Hematopoietic multipotent progenitor cell treated with erythropoietin and hydrocortisone succinate and interleukin-3 and kit ligand, for 15 days (in vitro differentiated cells): ENCODE results near the gene SPOCD1.
"Not testable (repeated sequence)": the region's sequence is repeated elsewhere in the genome, so short reads cannot be mapped to it uniquely, and the experiment has no call there.

Experiments
- DNase-seq: peaks from one replicate; pipeline ENCODE4 v3.0.0-alpha.2; 2015; ENCODE audit warnings: low spot score

SPOCD1 gene

DNA sequence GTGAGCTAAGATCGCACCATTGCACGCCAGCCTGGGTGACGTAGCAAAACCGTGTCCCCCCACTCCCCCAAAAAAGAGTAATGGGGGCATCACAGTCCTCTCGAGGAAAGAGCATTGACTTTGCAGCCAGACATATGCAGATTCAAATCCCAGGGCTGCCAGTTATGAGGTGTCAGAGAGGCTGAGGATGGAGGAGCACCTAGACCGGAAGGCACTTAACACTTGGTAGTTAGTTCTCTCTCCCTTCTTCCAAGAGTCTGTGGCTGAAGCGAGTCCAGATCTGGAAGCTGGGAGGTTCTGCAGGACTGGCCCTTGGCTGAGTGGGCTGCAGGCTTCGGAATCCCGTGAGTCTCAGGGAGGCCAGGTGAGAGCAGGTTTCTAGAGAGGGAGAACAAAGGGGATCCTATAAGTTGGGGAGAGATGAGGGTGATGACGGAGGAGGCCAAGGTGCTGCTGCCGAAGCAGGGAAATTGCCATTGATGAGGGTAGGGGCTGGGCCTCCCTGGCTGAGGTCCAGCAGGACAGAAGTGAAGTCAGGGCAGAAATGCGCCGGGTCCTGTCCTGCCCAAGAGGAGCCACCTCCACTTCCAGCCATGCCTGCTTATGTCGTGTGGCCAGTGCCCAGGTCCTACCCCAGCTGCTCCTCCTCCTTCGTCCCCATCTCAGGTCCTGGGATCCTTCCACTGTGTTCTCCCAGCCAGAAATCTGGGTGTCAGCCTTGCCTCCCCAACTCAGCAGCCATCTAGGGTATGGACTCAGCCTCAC, 13.3 kb upstream of the SPOCD1 start:
- DNase-seq, result no peak

DNA sequence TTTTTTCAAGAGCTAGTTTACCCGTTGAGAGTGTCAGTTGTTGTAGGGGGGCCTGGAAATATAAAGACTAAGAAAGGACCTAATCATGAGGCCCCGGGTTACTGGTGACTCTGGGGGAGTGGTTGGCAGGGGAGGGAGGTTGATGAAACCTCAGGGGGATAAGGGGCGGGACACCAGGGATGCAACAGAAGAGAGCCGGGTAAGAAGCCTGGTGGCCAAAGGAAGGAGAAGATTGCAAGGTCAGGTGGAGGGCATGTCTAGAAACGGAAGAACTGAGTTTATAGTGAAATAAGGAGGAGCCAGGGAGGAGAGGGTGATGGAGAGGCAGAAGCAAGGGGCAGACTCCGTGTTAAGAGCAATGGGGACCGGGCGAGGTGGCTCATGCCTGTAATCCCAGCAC, 12.5 kb upstream of the SPOCD1 start:
- peak; percentile 38 for DNase-seq

DNA sequence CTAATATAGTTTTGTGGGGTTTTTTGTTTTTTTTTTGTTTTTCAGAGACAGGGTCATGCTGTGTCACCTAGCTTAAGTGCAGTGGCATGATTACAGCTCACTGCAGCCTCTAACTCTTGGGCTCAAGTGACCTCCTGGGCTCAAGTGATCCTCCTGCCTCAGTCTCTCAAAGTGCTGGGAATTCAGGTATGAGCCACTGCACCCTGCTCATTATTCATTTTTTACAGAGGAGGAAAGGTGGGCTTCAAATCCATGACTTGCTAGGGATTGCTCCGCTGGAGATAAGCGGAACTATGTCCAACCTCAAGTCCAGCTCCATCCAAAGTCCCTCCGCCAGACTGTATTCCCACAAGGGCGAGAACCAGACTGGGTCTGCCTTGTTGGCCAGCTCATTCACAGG, 8.0 kb upstream of the SPOCD1 start:
- no peak for DNase-seq

DNA sequence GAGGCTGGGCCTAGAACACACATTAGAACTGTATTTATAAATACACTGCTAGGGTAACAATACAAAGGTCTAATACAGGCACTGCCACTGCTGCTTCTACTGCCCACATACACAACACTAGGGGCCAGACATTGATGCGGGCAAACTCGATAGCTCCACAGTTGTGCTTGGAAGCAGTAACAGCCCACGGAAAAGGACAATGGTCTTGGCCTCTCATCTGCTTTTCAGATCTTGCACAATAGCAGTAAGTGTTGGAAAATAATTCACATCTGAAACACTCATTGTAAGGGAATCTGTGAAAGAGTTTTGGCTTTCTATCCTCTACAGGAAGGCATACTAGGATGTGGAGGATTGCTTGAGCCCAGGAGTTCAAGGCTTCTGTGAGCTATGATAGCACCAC, 6.9 kb upstream of the SPOCD1 start:
- DNase-seq, result no peak

DNA sequence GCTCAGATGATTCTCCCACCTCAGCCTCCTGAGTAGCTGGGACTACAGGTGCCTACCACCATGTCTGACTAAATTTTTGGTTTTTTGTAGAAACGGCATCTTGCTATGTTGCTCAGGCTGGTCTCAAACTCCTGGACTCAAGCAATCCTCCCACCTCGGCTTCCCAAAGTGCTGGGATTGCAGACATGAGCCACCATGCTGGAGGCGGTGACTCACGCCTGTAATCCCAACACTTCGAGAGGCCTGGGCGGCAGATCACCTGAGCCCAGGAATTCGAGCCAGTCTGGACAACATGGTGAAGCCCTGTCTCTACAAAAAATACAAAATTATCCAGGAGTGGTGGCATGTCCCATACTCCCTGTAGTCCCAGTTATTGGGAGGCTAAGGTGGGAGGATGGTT, 4.4 kb upstream of the SPOCD1 start:
- DNase-seq, result not testable (repeated sequence)

DNA sequence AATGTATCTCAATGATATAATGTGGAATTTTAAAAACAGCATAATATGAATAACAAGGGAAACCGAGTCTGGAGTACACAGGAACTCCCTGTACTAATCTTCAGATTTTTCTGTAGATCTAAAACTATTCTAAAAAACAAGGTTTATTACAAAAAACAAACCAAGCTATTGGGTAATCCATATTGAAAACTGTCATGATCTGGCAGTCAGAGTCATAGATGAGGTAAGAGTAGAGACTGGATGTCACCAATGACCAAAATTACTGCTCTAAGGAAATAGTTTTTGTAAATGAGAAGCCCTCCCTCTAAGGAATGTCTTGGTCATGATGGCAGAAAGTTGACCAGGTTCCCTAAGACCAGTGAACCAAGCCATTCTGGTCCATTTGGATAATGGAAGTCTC, 2.4 kb upstream of the SPOCD1 start:
- no peak for DNase-seq

DNA sequence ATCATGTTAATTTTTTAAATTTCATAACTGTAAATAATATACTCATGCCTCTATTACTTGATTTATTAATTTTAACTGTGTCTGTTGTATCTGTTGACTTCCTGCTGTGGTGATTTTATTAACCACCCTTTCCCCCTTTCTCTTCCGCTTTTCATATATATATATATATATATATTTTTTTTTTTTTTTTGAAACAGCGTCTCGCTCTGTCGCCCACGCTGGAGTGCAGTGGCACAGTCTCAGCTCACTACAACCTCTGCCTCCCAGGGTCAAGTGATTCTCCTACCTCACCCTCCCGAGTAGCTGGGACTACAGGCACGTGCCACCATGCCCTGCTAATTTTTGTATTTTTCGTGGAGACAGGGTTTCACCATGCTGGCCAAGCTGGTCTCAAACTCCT, 1.1 kb upstream of the SPOCD1 start:
- DNase-seq, result not testable (repeated sequence)

DNA sequence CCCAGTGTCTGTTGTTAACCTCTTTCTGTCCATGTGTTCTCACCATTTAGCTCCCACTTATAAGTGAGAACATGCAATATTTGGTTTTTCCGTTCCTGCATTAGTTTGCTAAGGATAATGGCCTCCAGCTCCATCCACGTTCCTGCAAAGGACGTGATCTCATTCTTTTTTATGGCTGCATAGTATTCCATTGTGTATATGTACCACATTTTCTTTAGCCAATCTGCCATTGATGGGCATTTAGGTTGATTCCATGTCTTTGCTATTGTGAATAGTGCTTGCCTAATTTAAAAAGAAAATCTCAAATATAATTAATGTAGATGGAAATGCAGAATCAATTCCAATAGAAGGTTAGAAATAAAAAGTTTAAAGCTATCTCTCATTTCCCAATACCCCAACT, 679 bp upstream of the SPOCD1 start:
- DNase-seq, result not testable (repeated sequence)

DNA sequence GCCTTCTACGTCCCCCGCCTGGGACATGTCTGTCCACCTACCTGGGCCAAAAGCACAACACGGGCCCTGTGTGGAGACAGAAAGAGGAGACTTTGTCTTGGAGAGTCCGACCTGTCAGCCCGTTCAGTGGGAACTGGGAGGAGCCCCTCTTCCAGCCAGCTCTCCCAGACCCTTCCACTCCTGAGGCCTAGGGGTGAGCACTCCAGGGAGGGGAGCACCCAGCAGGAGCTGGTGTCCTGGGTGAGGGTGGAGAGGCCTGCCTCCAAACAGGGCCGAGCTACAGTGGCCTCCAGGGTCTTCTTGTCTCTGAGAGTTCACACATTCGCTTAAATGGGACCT, 546 bp downstream of the SPOCD1 start:
- DNase-seq, result no peak

DNA sequence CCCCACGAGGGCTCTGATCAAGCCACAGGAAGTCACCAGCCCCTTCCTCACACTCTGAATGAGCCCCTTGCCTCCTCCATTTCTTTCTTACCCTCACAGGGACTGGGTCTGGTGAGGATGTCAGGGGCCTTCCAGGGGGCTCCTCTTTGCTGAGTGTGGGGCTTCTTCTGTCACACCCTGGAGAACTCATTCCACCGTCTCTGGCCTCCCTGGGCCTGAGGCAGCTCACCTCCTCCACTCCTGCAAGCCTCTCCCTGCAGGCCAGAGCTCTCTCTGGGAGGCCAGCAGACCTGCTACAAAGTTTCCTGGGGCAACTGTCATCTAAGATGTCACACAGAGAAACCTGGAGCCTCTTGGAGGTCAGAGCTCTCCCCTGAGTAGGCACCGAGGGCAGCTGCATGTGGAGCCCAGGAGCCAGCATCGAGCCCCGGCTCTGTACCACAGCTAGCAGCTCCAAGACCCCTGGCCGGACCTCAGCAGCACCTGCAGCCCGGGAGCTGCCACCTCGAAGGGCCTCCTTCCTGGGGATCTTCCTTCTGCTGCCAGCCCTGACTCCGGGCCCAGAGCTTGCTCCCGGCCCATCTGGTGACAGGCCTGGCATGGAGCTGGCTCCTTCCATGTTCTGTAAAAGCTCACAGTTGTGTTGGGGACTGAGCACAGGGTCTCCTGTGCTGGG, 1.1 kb downstream of the SPOCD1 start:
- DNase-seq, result no peak

DNA sequence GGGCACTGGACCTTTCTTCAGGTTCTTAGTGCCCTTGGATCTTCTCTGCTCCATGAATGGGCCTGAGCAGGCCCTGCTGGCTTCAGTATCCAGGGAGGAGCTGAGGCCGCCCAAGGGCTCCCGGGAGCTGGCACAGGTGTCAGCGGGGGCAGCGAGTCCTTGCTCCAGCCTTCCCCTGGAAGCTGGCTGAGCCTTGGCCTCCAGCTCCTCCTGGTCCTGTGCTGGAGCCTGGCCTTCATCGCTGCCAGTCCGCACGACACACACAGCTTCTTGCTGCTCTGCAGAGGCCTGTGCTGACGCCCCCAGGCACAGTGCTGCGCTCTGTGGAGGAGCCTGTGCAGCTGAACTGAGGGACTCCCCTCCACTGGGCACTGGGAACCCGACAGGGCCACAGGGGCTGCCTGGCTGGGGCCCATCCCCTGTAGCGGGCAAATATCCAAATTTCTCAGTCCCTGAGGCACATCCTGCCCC, 1.7 kb downstream of the SPOCD1 start:
- no peak for DNase-seq

DNA sequence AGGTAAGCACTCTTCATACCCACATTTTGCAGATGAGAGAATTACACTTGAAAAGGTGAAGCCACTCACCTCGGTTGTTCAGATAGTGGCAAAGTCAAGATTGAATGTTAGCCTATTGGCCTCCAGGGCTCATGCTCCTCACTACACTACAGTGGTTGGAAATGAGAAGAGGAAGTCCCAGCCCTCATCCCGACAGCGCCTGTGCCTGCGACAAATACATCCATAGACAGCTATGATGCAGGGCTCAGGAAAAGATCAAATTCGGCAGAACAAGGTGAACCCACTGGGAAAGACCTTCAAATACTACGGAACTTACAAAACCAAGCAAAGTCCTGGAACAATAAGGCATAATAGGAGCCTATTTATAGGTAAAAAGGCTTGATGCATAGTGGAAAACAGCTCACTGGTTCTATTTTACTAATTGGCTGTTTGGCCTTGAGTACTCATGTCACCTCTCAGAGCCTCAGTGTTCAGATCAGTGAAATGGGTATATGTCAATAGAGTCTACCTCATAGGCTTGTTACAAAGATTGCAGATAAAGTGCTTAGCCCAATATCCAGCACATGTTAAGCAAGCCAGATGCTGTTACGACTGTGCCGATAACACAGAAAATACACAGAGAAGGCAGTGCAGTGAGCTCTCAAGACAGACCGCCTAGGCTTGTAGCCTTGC, 3.5 kb downstream of the SPOCD1 start:
- no peak for DNase-seq

DNA sequence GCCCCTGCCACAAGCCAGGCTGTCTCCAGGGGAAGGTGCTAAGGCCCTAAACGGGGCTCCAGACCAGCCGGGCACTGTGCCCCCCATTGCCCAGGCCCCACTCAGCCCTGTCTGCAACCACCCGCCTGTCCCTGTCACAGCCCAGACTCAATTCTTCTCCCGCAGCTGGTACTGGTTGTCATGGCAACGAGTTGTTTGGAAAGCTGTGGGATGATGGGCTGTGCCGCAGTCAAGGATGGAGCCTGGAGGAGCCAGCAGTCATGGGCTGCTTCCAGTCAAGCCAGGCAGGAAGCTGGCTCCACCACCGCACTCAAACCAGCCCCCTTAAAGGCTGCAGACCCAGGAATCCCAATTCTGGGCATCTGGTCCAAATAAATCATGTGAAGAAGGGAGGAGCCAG, 4.2 kb downstream of the SPOCD1 start:
- no peak for DNase-seq

DNA sequence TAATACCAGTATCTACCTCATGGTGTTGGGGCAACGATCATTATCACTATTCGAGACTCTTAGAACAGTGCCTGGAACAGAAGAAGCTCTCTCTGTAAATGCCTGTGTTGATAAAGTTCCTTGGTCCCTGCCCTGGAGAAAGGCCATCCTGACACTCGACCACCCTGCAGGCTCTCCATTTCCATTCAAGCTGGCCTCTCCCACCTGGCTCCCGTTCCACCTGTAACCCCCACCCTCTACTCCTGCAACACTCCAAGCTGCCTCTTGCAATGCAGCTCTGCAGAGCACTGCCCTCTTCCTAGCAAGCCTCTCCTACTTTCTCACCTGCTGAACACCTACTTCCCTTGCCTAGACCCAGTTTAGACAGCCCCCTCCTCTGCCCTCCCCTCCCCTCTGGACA, 6.1 kb downstream of the SPOCD1 start:
- DNase-seq, result no peak

DNA sequence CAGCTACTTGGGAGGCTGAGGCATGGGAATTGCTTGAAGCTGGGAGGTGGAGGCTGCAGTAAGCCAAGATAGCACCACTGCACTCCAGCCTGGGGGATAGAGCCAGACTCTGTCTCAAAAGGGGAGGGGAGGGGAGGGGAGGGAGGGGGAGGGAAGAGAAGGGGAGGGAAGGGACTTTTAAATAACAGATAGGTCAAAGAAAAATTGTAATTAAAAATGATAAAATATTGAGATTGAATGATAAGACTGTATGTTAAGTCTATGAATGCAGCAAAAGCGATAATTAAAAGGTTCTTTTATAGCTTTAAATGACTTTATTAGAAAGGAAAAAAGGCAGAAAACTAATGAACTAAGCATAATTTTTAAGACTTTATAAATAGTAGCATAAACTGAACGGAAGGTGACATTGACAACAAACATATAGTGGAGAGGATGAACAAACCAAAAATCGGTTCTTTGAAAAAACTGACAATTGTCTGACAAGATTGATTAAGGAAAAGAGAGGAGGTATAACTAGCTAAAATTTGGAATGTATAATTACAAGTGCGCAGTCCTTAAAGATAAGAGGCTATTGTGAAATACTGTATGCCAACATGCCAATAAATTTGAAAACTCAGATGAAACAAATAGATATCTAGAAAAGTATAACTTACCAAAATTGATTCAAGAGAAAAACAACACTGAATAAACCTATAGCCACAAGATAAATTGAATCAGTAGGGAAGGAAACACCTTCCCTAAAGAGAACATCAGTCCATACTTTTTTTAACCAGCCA, 8.4 kb downstream of the SPOCD1 start:
- no peak for DNase-seq

DNA sequence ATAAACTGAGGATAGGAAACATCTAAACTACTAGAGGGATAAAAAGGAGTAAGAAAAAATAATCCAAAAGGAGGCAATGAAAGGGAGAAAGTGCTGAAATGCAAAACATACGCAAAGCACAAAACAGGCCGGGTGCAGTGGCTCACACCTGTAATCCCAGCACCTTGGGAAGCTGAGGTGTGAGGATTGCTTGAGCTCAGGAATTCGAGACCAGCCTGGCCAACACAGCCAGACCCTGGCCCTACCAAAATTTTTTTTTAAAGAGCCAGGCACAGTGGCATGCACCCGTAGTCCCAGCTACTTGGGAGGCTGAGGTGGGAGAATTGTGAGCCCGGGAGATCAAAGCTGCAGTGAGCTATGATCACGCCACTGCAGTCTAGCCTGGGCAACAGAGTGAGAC, 10.5 kb downstream of the SPOCD1 start:
- DNase-seq, result no peak

DNA sequence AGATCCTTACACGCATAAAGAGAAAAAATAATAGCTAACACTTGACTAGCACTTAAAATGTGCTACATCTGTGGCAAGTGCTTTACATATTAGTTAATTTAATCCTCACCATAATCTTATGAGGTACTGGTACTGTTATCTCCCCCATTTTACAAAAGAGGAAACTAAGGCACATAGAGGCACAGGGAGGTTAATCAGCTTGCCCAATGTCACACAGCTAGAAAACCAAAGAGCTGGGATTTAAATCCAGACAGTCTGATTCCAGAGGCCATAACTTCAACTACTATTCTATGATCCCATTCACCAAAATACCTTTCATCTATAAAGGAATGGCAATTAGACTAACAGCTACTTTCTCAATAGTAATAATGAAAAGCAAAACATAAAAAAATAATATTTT, 11.7 kb downstream of the SPOCD1 start:
- no peak for DNase-seq

DNA sequence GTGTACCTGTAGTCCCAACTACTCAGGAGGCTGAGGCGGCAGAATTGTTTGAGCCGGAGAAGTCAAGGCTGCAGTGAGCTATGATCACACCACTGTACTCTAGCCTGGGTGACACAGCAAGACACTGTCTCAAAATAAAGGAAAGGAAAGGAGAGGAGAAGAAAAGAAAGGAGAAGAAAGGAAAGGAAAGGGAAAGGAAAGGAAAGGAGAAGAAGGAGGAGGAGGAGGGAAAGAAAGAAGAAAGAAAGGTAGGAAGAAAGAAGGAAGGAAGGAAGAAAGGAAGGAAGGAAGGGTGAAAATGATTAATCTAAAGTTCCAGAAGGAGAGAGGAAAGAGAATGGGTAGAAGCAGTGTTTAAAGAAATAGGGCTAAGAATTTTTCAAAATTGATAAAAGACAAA, 12.2 kb downstream of the SPOCD1 start:
- DNase-seq, result no peak

DNA sequence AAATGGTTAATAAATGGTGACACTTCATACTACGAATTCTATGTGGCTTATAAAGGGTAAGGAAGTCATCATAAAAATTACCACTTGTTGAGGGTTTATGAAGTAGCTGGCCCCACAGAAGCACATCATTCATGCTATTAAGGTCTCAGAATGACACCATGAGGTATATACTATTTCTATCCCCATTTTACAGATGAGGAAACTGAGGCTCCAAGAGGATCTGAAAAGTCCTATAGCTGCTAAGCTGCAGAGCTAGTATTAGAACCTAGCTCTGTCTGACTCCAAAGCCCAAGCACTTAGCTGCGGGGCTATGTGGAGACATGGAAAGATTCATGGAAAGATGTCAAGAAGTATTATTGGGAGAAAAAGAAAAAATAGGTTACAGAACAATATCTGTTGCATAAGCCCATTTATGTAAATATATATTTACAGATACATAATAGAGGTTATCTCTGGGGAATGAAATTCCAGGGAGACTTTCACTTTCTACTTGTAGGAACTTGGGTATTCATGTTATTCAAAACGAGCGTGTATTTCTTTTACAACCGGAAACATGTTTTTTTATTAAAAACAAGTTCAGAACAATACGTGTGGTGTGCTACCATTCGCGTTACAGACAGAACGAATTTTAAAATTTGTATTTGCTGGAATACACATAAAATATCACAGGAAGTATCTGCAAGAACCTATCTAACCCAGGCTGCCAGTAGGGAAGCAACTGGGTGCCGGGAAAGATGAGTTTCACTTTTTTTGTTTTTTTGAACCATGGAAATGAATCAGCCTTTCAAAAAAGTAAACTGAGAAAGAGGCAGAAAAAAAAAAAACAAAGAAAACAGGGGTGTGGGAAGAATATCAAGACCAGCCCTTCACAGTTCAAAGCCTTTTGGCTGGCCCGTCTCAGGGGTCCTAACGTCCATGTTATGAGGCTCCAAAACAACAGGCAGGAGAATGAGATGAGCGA, 13.4 kb downstream of the SPOCD1 start:
- no peak for DNase-seq

DNA sequence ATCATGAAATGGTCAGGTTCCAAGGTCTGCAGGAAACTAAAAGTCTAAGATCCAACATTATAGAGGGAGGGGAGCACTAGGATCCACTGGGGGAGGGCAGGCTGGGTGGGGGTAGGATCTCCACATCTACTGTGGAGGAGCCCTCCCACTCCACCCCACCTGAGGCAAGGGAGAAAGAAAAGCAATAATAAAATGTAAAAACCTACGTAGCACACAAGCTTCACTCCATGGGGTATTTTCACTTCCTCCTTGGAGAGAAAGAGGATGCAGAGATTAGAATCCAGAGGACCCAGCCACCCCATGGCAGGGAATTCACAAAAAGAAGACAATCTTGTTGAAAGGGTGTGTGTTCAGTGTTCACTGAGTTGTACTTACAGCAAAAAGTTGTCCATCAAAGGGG, 14.4 kb downstream of the SPOCD1 start:
- no peak for DNase-seq

DNA sequence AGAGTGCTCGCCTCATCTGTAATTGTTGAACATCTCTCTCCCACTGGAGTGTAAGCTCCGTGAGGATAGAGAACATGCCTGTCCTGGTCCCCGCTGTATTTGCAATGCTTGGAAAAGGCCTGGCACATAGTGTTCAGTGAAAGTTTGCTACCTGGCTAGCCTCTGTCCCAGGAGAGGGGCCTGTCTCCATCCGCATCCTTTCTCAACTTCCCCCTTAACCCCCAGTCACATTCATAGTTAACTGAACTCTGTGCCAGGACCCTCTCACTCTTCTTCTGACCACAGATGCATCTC, 15.2 kb downstream of the SPOCD1 start:
- no peak for DNase-seq
